ENCODE measurements around the gene ABCA4. TPM values are rescaled to one million over a fixed set of nuclear protein-coding genes. Genes with fewer than 3 reads are reported as not detected.
"Not testable (repeated sequence)": the region's sequence is repeated elsewhere in the genome, so short reads cannot be mapped to it uniquely, and the experiment has no call there.

The ABCA4 gene
- total RNA-seq, 2 donors from 2014 or later, result under 0.01 TPM

GRCh38 chr1:93999840-94000415 is 121.0 kb downstream of the ABCA4 start:
- ATAC-seq (no peak), DNase-seq (no peak)
- Histone ChIP-seq H3K36me3 (replicated peaks in 1 of 2; ENCODE audit: insufficient read depth in 1 of 2, low read depth in 2 of 2) (no peaks in the 10 kb centered on the region), H3K4me1 (no peaks in the 10 kb centered on the region), H3K9me3 (no peaks in the 10 kb centered on the region), H3K27ac (no peak overlapping the region), H3K27me3 (no peaks in the 10 kb centered on the region), H3K4me3 (no peak overlapping the region)
- WGBS, 2 donors, result 27 to 33% methylated on average over 3 of the region's 3 CpGs
- intact Hi-C loops (cut with DNase I), result no loop called here
- no peak for TF ChIP-seq POLR2A (IDR thresholded peaks at IDR 0.05)
- TF ChIP-seq, protein P1, sequence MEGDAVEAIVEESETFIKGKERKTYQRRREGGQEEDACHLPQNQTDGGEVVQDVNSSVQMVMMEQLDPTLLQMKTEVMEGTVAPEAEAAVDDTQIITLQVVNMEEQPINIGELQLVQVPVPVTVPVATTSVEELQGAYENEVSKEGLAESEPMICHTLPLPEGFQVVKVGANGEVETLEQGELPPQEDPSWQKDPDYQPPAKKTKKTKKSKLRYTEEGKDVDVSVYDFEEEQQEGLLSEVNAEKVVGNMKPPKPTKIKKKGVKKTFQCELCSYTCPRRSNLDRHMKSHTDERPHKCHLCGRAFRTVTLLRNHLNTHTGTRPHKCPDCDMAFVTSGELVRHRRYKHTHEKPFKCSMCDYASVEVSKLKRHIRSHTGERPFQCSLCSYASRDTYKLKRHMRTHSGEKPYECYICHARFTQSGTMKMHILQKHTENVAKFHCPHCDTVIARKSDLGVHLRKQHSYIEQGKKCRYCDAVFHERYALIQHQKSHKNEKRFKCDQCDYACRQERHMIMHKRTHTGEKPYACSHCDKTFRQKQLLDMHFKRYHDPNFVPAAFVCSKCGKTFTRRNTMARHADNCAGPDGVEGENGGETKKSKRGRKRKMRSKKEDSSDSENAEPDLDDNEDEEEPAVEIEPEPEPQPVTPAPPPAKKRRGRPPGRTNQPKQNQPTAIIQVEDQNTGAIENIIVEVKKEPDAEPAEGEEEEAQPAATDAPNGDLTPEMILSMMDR (IDR thresholded peaks at IDR 0.05), result no peak

DNA sequence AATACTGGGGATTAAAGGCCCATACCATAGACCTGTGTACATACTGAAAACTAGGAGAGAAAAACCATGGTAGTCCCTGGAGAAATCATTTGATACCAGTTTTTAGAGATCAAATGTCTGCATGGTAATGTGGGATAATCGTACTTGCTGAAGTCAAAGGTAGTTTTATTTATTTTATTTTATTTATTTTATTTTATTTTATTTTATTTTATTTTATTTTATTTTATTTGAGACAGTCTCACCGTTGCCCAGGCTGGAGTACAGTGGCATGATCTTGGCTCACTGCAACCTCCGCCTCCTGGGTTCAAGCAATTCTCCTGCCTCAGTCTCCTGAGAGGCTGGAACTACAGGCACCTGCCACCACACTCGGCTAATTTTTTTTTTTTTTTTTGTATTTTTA is 122.4 kb downstream of the ABCA4 start:
- H3K27me3 ChIP-seq; H3K4me3 ChIP-seq; H3K27ac ChIP-seq; DNase-seq; H3K4me1 ChIP-seq; H3K36me3 ChIP-seq (replicated peaks in 1 of 2; ENCODE audit: insufficient read depth in 1 of 2, low read depth in 2 of 2); intact Hi-C loops (cut with DNase I); ATAC-seq; H3K9me3 ChIP-seq: not testable (repeated sequence)
- 95 to 96% methylated on average over 4 of the region's 4 CpGs for WGBS, 2 donors

DNA sequence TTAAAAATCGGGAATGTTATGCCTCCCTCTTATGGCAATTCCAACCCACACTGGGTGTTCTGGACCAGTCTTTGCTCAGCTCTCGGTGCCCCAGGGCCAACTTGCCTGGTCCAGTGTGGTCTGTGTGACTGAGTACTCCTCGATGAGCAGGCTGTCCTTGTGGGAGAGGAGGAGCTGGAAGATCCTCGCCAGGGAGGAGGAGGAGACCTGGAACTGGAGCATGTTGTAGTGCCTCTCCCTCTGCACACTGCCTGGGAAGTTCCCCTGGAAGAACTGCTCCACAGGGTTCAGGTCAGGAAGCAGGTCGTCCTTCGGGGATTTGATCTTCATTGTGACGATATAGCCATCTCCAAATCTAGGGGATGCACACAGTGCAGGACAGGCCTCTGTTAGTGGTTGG is 123.2 kb downstream of the ABCA4 start:
- intact Hi-C loops (cut with DNase I), result no loop called here
- H3K4me3 ChIP-seq, result no peak overlapping the region
- H3K27me3 ChIP-seq, result no peaks in the 10 kb centered on the region
- TF ChIP-seq POLR2A (IDR thresholded peaks at IDR 0.05), result peak in 1 of 3 donors; percentile 6
- TF ChIP-seq, protein P1 (IDR thresholded peaks at IDR 0.05), result no peak
- no peak overlapping the region for H3K27ac ChIP-seq
- H3K9me3 ChIP-seq, result no peaks in the 10 kb centered on the region
- DNase-seq (no peak), ATAC-seq (no peak)
- no peaks in the 10 kb centered on the region for H3K4me1 ChIP-seq
- H3K36me3 ChIP-seq (replicated peaks in 1 of 2; ENCODE audit: insufficient read depth in 1 of 2, low read depth in 2 of 2), result no peaks in the 10 kb centered on the region
- 80 to 89% methylated on average over 7 of the region's 7 CpGs for WGBS, 2 donors

GRCh38 chr1:93995837-93996536 is 125.0 kb downstream of the ABCA4 start:
- no peak overlapping the region for H3K4me3 ChIP-seq
- 31 to 43% methylated on average over 5 of the region's 5 CpGs for WGBS, 2 donors
- DNase-seq (peak in 1 of 4 donors; percentile 25), ATAC-seq (no peak)
- intact Hi-C loops (cut with DNase I), result no loop called here
- no peaks in the 10 kb centered on the region for H3K4me1 ChIP-seq
- no peak overlapping the region for H3K27ac ChIP-seq
- no peaks in the 10 kb centered on the region for H3K36me3 ChIP-seq (replicated peaks in 1 of 2; ENCODE audit: insufficient read depth in 1 of 2, low read depth in 2 of 2)
- no peaks in the 10 kb centered on the region for H3K27me3 ChIP-seq
- H3K9me3 ChIP-seq, result no peaks in the 10 kb centered on the region
- TF ChIP-seq POLR2A (IDR thresholded peaks at IDR 0.05), result no peak
- TF ChIP-seq, protein P1 (IDR thresholded peaks at IDR 0.05), result no peak

- DNase-seq (no peak), ATAC-seq (no peak)
- Histone ChIP-seq H3K27me3 (no peaks in the 10 kb centered on the region), H3K27ac (no peak overlapping the region), H3K36me3 (replicated peaks in 1 of 2; ENCODE audit: insufficient read depth in 1 of 2, low read depth in 2 of 2) (no peaks in the 10 kb centered on the region), H3K9me3 (no peaks in the 10 kb centered on the region), H3K4me3 (no peak overlapping the region), H3K4me1 (no peaks in the 10 kb centered on the region)
- intact Hi-C loops (cut with DNase I), result no loop called here
- TF ChIP-seq, protein P1 (IDR thresholded peaks at IDR 0.05), result no peak
- no peak for TF ChIP-seq POLR2A (IDR thresholded peaks at IDR 0.05)
- WGBS, 2 donors, result 67 to 78% methylated on average over 6 of the region's 6 CpGs
Measured at GRCh38 chr1:93993731-93994130, 127.2 kb downstream of the ABCA4 start.
